HEK293T (cell line): ENCODE results near the gene BST1.

Source experiments
- CTCF ChIA-PET: fragments of 350-600 bp; formaldehyde crosslinking; extraction: SDS; loops from one replicate; lab custom pipeline; 2021; ENCODE audit warnings: antibody characterized with exemption, inconsistent platforms; lab: Yijun Ruan, JAX
- POLR2A ChIA-PET: fragments of 350-600 bp; formaldehyde crosslinking; extraction: SDS; loops from one replicate; lab custom pipeline; 2020; ENCODE audit warnings: antibody characterized with exemption, inconsistent platforms; lab: Yijun Ruan, JAX
- DNase-seq: peaks from one replicate; pipeline ENCODE4 v3.0.0; 2012; ENCODE audit warnings: mixed read lengths; ENCODE audit errors: extremely low spot score
- ARNT ChIP-seq: fragments of 450-650 bp; IDR thresholded peaks from 2 replicates; pipeline ENCODE4 v1.6.1; 2017; ENCODE audit warnings: mild to moderate bottlenecking
- BHLHE40 ChIP-seq: fragments of 450-650 bp; IDR thresholded peaks from 2 replicates; pipeline ENCODE4 v1.6.1; 2016; ENCODE audit warnings: mild to moderate bottlenecking, moderate library complexity, borderline replicate concordance
- CTBP1 ChIP-seq: fragments of 450-650 bp; IDR thresholded peaks from 2 replicates; pipeline ENCODE4 v1.6.1; 2016; ENCODE audit warnings: borderline replicate concordance
- ELF4 ChIP-seq: fragments of 450-650 bp; IDR thresholded peaks from 2 replicates; pipeline ENCODE4 v1.6.1; 2017; ENCODE audit warnings: antibody characterized with exemption
- FOXA1 ChIP-seq: fragments of 450-650 bp; IDR thresholded peaks from 2 replicates; pipeline ENCODE4 v1.6.1; 2016; ENCODE audit warnings: mild to moderate bottlenecking
- FOXK2 ChIP-seq: fragments of 450-650 bp; IDR thresholded peaks from 2 replicates; pipeline ENCODE4 v1.6.1; 2016; ENCODE audit warnings: mild to moderate bottlenecking
- FOXM1 ChIP-seq: fragments of 450-650 bp; IDR thresholded peaks from 2 replicates; pipeline ENCODE4 v1.6.1; 2017; ENCODE audit warnings: mild to moderate bottlenecking, borderline replicate concordance
- HDGF ChIP-seq: fragments of 450-650 bp; IDR thresholded peaks from 2 replicates; pipeline ENCODE4 v1.6.1; 2017; ENCODE audit warnings: antibody characterized with exemption, borderline replicate concordance
- L3MBTL2 ChIP-seq: fragments of 450-650 bp; conservative IDR thresholded peaks from 2 replicates; pipeline ENCODE4 v1.6.1; 2016; ENCODE audit warnings: mild to moderate bottlenecking
- LEF1 ChIP-seq: fragments of 450-650 bp; IDR thresholded peaks from 2 replicates; pipeline ENCODE4 v1.6.1; 2017; ENCODE audit warnings: mild to moderate bottlenecking, borderline replicate concordance
- NFRKB ChIP-seq: fragments of 450-650 bp; IDR thresholded peaks from 2 replicates; pipeline ENCODE4 v1.6.1; 2016; ENCODE audit warnings: mild to moderate bottlenecking, moderate library complexity
- SP1 ChIP-seq: fragments of 450-650 bp; IDR thresholded peaks from 2 replicates; pipeline ENCODE4 v1.6.1; 2017
- SUZ12 ChIP-seq: fragments of 450-650 bp; IDR thresholded peaks from 2 replicates; pipeline ENCODE4 v1.6.1; 2016; ENCODE audit warnings: mild to moderate bottlenecking
- TARDBP ChIP-seq: fragments of 450-650 bp; IDR thresholded peaks from 2 replicates; pipeline ENCODE4 v1.6.1; 2016
- ZNF384 ChIP-seq: fragments of 450-650 bp; IDR thresholded peaks from 2 replicates; pipeline ENCODE4 v1.6.1; 2016
- TF ChIP-seq, protein P1 (sequence below): fragments of 450-650 bp; IDR thresholded peaks from 2 replicates; pipeline ENCODE4 v1.6.1; 2016

Gene BST1

DNA sequence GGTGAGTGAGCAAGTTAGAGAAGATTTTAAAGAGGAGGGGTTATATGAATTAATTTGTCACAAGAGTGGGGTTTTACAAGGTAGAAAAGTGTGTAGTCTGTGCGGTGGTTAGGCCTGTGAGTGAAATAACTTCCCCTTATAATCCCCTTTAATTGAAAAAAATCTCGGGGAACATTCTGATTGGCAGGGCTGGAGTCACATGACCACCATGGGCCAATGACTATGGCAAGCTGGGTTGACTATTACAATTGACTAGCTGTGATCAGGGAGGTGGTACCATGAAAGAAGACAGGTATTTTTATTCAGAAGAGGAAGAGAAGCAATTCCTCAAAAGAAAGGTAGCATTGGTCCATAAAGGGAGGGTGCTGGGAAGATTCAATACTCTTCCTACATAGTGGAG is 48.3 kb downstream of the BST1 start:
- TF ChIP-seq ZNF384 (no peak), L3MBTL2 (no peak), SUZ12 (no peak), NFRKB (no peak), ELF4 (no peak), TARDBP (no peak), CTBP1 (no peak), FOXM1 (no peak), ARNT (no peak), SP1 (no peak), LEF1 (no peak)
- TF ChIP-seq, protein P1, sequence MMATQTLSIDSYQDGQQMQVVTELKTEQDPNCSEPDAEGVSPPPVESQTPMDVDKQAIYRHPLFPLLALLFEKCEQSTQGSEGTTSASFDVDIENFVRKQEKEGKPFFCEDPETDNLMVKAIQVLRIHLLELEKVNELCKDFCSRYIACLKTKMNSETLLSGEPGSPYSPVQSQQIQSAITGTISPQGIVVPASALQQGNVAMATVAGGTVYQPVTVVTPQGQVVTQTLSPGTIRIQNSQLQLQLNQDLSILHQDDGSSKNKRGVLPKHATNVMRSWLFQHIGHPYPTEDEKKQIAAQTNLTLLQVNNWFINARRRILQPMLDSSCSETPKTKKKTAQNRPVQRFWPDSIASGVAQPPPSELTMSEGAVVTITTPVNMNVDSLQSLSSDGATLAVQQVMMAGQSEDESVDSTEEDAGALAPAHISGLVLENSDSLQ = no peak
- ChIA-PET CTCF (no interaction called here), POLR2A (no interaction called here)
- no peak for DNase-seq

DNA sequence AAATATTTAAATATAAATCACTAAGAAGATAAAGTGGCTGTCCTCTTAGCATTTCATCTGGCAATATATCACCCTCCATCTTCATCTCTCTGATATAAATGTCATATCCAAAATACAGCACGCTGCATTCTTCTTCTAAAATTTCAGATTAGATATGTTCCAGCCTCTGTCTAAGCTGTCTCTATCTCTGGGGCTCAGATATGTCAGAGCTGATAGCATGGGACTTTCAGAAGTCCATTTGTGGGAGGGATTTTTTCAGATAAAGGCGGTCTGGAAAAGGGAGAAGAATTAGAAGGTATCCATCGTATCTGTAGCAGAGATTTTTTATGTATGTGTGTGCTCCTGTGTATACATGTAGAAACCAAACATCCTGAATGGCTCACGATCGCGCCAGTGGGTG is 50.2 kb downstream of the BST1 start:
- ChIA-PET CTCF (no interaction called here), POLR2A (no interaction called here)
- TF ChIP-seq SP1 (no peak), ARNT (no peak), TARDBP (no peak), L3MBTL2 (no peak), BHLHE40 (no peak), CTBP1 (no peak)
- TF ChIP-seq, protein P1 = no peak
- no peak for DNase-seq

DNA sequence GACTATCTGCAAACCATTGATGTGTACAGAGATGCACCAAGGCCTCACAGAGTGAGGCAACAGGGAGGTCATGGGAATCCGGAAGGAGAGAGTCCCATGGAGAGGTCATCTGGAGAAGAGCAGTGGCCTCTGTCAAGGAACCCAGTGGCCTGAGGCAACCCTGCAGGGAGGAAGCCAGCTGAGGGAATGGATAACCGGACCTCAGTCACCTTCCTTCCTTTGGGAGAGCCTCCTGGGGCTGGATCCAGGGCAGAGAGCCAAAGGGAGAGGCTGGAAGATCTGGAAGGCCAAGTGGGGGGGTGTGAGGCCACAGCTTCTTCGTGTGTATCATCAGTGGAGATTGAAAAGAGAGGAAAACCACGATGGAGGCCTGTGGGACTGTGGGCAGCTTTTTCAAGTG is 50.9 kb downstream of the BST1 start:
- ChIA-PET POLR2A (no interaction called here), CTCF (no interaction called here)
- DNase-seq = no peak
- TF ChIP-seq TARDBP (no peak), BHLHE40 (no peak), SUZ12 (no peak), ZNF384 (no peak), SP1 (no peak), L3MBTL2 (no peak), CTBP1 (no peak), ELF4 (no peak), FOXA1 (no peak), FOXM1 (no peak), FOXK2 (no peak), NFRKB (no peak), HDGF (no peak), ARNT (no peak), LEF1 (no peak)
- TF ChIP-seq, protein P1 = no peak

DNA sequence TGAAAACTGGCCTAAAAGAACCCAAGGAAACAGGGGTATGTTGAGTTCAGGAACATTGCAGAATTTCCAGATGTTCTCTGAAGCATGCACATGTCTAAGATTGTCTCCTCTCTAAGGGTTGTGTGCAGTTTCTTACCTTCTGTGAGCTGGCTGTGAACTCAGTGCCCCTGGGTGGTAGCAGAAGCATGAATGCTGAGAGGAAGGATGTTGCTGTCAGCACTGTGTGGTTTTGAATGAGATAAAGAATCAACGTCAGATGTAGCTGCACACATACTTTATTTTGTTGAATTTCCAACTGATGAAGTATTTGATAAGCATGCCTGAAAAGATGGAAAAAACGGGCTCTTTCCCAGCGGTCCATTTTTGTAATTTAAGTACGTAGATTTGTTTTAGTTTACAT is 51.5 kb downstream of the BST1 start:
- ChIA-PET POLR2A (no interaction called here), CTCF (no interaction called here)
- TF ChIP-seq NFRKB = no peak
- no peak for TF ChIP-seq FOXK2
- TF ChIP-seq FOXM1 = no peak
- TF ChIP-seq, protein P1 = no peak
- TF ChIP-seq BHLHE40 = no peak
- no peak for TF ChIP-seq ARNT
- TF ChIP-seq TARDBP = no peak
- no peak for TF ChIP-seq LEF1
- no peak for TF ChIP-seq ELF4
- TF ChIP-seq CTBP1 = no peak
- no peak for DNase-seq

DNA sequence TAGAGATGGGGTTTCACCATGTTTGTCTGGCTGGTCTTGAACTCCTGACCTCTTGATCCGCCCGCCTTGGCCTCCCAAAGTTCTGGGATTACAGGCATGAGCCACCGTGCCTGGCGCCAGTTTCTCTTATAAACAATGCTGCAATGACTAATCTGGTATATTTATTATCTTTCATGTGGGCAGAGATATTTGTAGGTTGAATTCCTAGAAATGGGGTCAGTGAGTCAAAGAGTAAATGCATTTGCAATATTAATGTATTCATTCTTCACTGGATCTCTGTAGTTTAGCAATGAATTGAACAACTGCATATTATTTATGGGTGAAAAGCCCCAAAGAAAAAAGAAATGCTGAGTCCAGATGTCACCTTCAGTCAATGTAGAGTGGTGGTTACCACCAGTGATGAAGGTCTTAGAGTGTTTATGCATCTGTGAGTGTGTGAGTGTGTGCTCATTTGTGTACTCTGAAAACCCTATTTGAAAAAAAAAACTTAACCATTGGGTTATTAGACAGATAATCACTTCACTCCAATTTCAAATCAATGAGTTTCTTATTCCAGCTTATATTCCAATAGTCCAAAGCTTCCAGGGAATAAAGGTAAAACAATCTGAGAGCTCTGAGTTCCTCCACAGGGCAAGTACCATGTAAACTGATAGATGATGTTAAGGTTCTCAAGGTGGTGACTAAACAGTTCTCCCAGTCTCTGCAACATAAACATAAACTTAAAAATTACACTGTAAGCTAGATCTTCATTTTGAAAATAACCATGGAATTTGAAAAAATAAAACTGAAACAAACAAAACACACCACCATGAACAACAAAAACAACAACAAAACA is 52.7 kb downstream of the BST1 start:
- ChIA-PET CTCF (interaction anchor here (0.7 kb wide), 1 partner anchor 32 kb away, joined by 5 read pairs; no protein-coding TSS in a partner anchor), POLR2A (no interaction called here)
- TF ChIP-seq FOXK2 (no peak), NFRKB (no peak), LEF1 (no peak), SP1 (no peak), CTBP1 (no peak), L3MBTL2 (no peak), ZNF384 (no peak), HDGF (no peak), ELF4 (no peak), FOXM1 (no peak), TARDBP (no peak), ARNT (no peak)
- TF ChIP-seq, protein P1 = no peak
- no peak for DNase-seq
